ENCODE measurements around the gene LPP.

The LPP gene

DNA sequence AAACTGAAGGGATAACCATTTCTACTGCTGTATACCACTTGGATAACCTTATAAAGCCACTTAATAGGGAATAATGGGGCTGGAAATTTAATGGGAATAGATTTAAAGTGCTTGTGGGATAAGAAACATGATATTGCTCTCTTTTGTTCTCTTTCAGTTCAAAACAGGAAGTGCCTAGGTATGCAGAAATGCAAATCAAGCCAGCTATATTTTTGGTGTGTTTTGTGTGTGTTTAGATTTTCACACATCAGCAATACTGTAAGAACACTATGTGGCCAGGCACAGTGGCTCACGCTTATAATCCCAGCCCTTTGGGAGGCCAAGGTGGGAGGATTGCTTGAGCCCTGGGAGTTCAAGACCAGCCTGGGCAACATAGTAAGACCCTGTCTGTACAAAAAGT, 575.5 kb downstream of the LPP start:
- no peak for DNase-seq

DNA sequence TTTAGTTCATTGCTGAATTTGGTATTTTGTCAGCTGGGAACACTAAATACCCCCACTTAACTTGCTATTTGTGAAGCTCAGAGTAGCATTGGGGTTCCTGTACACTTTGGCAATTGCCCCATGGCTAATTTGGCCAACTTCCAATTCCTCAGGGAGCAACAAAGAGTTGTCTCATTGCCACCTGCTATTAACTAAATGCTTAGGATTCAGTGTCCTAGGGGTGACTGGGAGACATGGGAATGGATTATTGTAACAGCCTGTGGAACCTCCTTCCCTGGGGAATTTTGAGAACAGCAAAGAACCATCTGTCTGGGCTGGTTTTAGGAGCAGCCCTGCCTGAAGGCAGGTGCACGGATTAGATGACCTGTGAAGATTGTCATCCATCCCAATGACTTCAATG, 580.4 kb downstream of the LPP start:
- no peak for DNase-seq

- no peak for DNase-seq
Measured at GRCh38 chr3:188739511-188739910, 585.6 kb downstream of the LPP start.

DNA sequence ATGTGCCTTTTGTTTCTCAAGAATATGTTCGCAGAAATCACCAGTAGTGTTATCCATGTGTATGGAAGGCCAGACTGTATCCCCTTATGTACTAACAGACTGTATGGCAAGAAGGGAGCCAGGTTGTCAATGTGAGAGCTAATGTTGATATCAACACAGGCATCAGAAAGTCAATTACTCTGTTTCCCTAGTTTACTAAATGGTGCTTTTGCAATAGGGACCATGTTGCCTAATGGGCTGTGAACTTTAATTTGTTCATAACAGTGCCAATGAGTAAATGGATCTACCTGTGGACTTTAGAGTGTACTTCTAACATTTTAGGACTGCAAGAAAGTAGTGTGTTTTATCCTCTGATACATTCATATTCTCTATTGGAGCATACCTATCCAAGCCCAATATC, 586.1 kb downstream of the LPP start:
- no peak for DNase-seq

DNA sequence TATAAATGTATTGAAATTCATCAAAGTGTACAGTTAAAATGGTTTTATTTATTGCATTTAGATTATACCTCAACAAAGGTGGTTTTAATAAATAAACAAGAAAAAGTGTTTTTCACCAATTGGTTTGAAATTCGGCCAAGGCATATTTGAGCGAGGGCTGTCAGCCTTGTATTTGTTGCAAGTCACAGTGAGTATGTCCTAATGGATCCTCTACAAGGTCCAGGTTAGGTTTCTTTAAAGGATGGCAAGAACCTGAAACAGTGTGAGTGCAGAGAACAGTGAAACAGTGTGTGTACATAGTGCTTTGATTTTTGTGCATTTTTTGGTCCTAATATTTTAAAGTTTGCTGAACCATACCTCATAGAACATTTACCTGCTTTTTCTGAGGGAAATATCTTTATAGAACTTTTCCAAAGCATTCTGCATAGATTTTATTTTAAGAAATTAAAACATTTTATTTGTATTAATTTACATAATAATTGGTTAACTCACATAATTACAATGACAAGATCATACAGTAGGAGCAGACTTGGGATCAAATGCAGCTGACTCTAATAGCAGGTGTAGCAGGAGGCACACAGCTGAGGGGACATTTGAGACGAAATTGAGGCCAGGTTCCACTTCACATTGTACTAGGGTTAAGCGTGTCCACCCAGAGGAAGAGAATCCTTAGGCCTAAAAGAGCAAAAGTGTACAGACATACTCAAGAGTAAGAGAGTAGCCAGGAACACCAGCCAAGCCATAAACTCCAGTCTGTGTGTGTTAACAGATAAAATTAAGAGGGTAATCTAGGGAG, 589.0 kb downstream of the LPP start:
- no peak for DNase-seq

- no peak for DNase-seq
Measured at GRCh38 chr3:188744166-188744565, 590.2 kb downstream of the LPP start.

GRCh38 chr3:188745031-188745430, 591.1 kb downstream of the LPP start:
- no peak for DNase-seq

GRCh38 chr3:188746291-188746783, 592.4 kb downstream of the LPP start:
- no peak for DNase-seq

DNA sequence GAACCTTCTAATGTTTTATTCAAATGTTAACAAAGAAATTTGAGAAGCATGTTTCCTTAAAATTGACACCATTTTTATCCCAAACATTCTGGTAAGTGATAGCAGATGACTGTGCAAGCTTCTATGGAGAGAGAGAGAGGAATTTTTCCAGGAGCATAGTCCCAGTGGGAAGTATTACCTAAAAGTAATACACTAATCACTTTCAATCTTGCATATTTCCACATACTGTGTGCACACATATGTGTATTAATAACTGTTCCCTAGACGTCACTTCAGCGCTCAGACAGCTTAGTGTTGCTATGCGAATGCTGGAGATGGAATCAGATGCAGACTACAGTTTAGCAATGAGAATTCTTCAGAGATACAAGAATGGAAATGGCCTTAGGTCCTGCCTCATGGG, 593.5 kb downstream of the LPP start:
- DNase-seq = no peak

GRCh38 chr3:188749010-188749617, 595.2 kb downstream of the LPP start:
- no peak for DNase-seq

DNA sequence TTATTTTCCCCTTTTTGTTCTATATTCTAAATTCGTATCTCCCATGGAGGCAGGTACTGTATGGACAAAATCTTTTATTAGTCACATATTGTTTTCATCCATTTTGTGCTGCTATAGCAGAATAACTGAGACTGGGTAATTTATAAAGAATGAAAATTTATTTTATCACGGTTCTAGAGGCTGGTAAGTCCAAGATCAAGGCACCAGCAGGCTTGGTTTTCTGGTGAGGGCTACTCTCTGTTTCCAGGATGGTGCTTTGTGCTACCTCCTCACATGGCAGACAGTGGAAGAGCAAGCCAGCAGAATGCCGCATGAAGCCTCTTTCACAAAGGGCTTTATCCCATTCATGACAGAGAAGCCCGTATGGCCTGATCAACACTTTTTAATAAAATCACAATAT, 595.9 kb downstream of the LPP start:
- no peak for DNase-seq

GRCh38 chr3:188750617-188751016, 596.7 kb downstream of the LPP start:
- no peak for DNase-seq

DNA sequence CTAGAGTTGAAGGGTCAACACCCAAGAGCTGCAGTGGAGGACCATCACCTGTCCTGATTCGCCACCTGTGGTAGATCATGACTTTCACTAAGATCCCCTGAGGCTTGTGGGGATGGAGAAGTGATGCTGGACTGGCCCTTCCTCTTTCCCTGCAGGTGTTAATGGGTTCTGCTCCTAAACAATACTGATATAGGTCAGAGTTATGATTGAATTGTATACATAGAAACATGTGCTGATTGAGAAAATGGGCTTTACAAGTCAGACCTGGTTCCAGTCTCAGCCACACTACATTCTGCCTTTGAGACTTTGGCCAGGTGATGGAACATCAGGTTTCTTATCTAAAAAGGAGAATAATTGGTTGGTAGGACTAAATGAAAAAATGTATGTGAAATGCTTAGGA, 598.9 kb downstream of the LPP start:
- no peak for DNase-seq

- DNase-seq = no peak
Measured at GRCh38 chr3:188754267-188754666, 600.3 kb downstream of the LPP start.

GRCh38 chr3:188756241-188756640, 602.3 kb downstream of the LPP start:
- DNase-seq = no peak

GRCh38 chr3:188759336-188760005, 605.5 kb downstream of the LPP start:
- no peak for DNase-seq

- DNase-seq = no peak
Measured at GRCh38 chr3:188760408-188760807, 606.5 kb downstream of the LPP start.

GRCh38 chr3:188761439-188761838, 607.5 kb downstream of the LPP start:
- DNase-seq = no peak

DNA sequence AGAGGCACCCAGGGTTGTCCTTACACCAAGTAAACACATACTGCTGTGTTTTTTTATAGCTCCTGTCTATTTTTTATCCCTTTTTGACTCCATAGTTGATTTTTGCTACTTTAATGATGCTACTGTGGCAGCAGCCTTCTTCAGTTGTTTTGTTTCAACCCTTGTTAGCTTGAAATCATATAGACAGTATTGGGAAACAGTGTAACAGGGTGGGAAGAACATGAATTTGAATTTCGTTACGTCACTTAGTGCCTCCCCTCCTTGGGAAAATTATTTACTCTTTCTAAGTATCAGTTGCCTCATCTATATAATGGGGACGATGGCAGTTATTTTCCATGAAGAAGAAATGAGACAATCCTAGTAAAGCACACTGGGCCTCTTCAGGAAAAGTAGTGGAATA, 608.0 kb downstream of the LPP start:
- no peak for DNase-seq

- DNase-seq = no peak
Measured at GRCh38 chr3:188764609-188765008, 610.7 kb downstream of the LPP start.

DNA sequence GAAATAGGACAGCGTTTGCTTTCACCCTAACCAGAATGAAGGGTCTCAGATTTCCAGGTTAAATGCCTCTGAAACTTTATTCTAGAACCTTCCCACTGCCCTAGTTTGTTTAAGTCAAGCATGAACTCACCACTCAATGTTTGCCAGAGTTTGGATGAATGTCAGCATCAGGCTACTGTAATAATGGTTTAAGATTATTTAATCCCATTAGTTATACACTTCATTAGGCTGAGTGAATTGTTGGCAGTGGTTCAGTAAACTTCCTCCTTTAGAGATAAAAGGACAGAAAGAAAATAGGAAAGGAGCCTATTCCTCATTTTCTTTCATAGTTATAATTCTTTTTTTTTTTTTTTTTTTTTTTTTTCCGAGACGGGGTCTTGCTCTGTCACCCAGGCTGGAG, 615.9 kb downstream of the LPP start:
- DNase-seq = no peak

DNA sequence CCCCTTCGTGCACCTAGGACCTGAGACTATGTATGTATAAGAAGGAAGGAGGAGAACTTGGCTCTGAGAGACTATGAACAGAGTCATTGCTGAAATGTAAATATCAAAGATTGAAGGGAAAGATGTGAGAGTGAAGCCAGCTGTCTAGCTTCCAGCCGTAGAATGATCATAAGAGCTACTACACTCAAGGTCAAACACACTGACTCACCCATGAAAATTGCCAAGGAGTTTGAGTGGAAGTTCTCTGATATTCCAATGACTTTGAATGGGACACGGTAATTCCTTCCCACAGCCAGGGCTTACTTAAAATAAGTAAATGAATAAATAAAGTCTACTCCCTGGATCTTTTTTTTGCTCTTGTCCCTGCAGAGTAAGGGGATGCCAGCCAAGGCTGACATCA, 618.9 kb downstream of the LPP start:
- no peak for DNase-seq

GRCh38 chr3:188775412-188775811, 621.5 kb downstream of the LPP start:
- no peak for DNase-seq

DNA sequence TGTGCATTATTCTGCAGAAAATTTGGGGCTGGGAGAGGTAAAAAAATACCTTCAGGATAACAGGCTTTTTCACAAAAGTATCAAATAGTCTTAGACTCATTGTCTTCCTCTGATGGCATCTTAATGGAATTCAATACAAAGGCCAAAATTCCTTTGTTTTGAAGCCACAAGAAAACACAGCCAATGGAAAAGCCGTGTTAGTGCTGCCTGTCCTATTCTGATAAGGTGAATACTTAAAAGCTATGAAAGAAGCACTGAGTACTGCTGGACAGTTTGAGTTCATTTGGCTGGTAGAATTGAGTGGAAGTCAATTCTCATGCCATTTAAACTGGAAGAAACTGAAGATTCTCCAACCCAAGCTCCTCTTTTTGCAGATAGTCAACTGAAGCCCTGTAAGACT, 622.5 kb downstream of the LPP start:
- no peak for DNase-seq
